Right lung (tissue), 5 donors: ENCODE data around the gene SSR3. TPM values are rescaled to one million over a fixed set of nuclear protein-coding genes. Genes with fewer than 3 reads are reported as not detected.

Experiments
- DNase-seq, 2 donors: peaks; one replicate each; pipeline ENCODE4 v3.0.0-alpha.2; 2013
- polyA plus RNA-seq, 5 donors: library from polyadenylated mRNA; unstranded; fragments of 120-200 nt; gene quantifications; one replicate each; pipeline versions ENCODE4 v1.2.1 to v1.2.3, GENCODE V29; 2013; ENCODE audit warnings: inconsistent platforms in 1 of 5, low replicate concordance in 1 of 5; ENCODE audit not compliant: insufficient read length in 5 of 5, insufficient read depth in 1 of 5

The SSR3 gene
- polyA plus RNA-seq, 5 donors = 104 to 128 (median 119) TPM

- DNase-seq = no peak
These were observed 61.0 kb downstream of the SSR3 start for GRCh38 chr3:156493887-156494286.

DNA sequence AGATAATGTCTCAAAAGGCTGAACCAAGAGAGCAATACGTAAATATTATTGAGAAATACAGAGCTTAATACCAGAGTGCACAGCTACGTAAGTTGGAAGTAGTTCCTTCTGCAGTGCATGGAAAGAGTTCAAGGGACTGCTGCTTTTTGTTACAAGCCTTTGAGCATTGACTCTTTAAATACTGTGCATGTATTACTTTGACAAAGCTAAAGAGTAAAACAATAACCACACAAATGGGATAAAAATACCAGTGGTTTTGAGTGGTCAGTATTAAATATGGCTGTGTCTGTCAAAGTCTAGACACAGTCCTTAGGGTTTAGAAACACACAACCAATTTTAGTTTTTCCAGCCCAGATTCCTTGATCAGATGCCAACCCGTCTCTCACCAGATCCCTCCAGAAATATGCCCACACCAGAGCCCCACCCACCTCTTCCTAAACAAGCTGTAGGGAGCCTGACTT, 62.1 kb downstream of the SSR3 start:
- no peak for DNase-seq

GRCh38 chr3:156491192-156491591, 63.7 kb downstream of the SSR3 start:
- no peak for DNase-seq

Other genes starting within 250 kb of the SSR3 start
- gene TIPARP, start 119.5 kb upstream of the SSR3 start, polyA plus RNA-seq = 10 to 100 TPM; 17.4 to 32.0 (median 28.6) TPM